ENCODE measurements around the gene CFAP65.

Gene CFAP65

GRCh38 chr2:219038600-219038999 lies 2.7 kb downstream of the CFAP65 start:
- TF ChIP-seq CTCF (conservative IDR thresholded peaks at IDR 0.05; ENCODE audit: low read depth, low read length), result no peak
- no peak for DNase-seq (ENCODE audit: low read depth)

GRCh38 chr2:219037783-219038499 lies 3.4 kb downstream of the CFAP65 start:
- DNase-seq (ENCODE audit: low read depth), result no peak
- no peak overlapping the region for H3K4me3 ChIP-seq (ENCODE audit: low read length)
- TF ChIP-seq CTCF (conservative IDR thresholded peaks at IDR 0.05; ENCODE audit: low read depth, low read length), result no peak

More at GRCh38 chr2:219038600-219038999, 2.7 kb downstream of the CFAP65 start:
- no peak overlapping the region for H3K4me3 ChIP-seq (ENCODE audit: low read length)

GRCh38 chr2:219035942-219036341 lies 5.4 kb downstream of the CFAP65 start:
- no peak for TF ChIP-seq CTCF (conservative IDR thresholded peaks at IDR 0.05; ENCODE audit: low read depth, low read length)
- no peak overlapping the region for H3K4me3 ChIP-seq (ENCODE audit: low read length)
- DNase-seq (ENCODE audit: low read depth), result no peak

GRCh38 chr2:219034823-219035222 lies 6.5 kb downstream of the CFAP65 start:
- DNase-seq (ENCODE audit: low read depth), result no peak
- no peak for TF ChIP-seq CTCF (conservative IDR thresholded peaks at IDR 0.05; ENCODE audit: low read depth, low read length)
- no peak overlapping the region for H3K4me3 ChIP-seq (ENCODE audit: low read length)

GRCh38 chr2:219032051-219032745 lies 9.1 kb downstream of the CFAP65 start:
- DNase-seq (ENCODE audit: low read depth), result no peak
- no peak overlapping the region for H3K4me3 ChIP-seq (ENCODE audit: low read length)
- no peak for TF ChIP-seq CTCF (conservative IDR thresholded peaks at IDR 0.05; ENCODE audit: low read depth, low read length)

- no peak for TF ChIP-seq CTCF (conservative IDR thresholded peaks at IDR 0.05; ENCODE audit: low read depth, low read length)
- H3K4me3 ChIP-seq (ENCODE audit: low read length), result no peak overlapping the region
- DNase-seq (ENCODE audit: low read depth), result no peak
Measured at GRCh38 chr2:219031005-219031738, 10.1 kb downstream of the CFAP65 start.

All from retinal pigment epithelial cell (primary cell).